VCaP (cell line): ENCODE results near the gene SSBP2.

Experiments
- H3K27ac ChIP-seq: fragments of 450-650 bp; 2 replicates; pipeline ENCODE4 v1.5.1; 2017
- CTCF ChIP-seq: fragments of 450-650 bp; conservative IDR thresholded peaks from 2 replicates; pipeline ENCODE4 v1.5.1; 2017; ENCODE audit warnings: mild to moderate bottlenecking, moderate library complexity

Gene SSBP2

GRCh38 chr5:81405126-81405891 is 345.6 kb downstream of the SSBP2 start:
- TF ChIP-seq CTCF: no peak
- H3K27ac ChIP-seq: no peak overlapping the region

GRCh38 chr5:81402192-81402930 is 348.5 kb downstream of the SSBP2 start:
- no peak for TF ChIP-seq CTCF
- H3K27ac ChIP-seq: no peak overlapping the region

GRCh38 chr5:81401266-81401665 is 349.6 kb downstream of the SSBP2 start:
- H3K27ac ChIP-seq: no peak overlapping the region
- no peak for TF ChIP-seq CTCF

- no peak for TF ChIP-seq CTCF
- no peak overlapping the region for H3K27ac ChIP-seq
Measured at GRCh38 chr5:81400375-81400774, 350.5 kb downstream of the SSBP2 start.

- no peak overlapping the region for H3K27ac ChIP-seq
- no peak for TF ChIP-seq CTCF
Measured at GRCh38 chr5:81398741-81399140, 352.2 kb downstream of the SSBP2 start.

- TF ChIP-seq CTCF: no peak
- H3K27ac ChIP-seq: no peak overlapping the region
Measured at GRCh38 chr5:81397176-81397575, 353.7 kb downstream of the SSBP2 start.

GRCh38 chr5:81395262-81395661 is 355.6 kb downstream of the SSBP2 start:
- no peak overlapping the region for H3K27ac ChIP-seq
- no peak for TF ChIP-seq CTCF
